Adrenal gland (tissue), 5 donors: ENCODE data around the gene CD2.

Source experiments
- POLR2A ChIP-seq, 2 donors: fragments of 450-650 bp; IDR thresholded peaks; one replicate each; pipeline ENCODE4 v1.6.1; 2017; ENCODE audit warnings: antibody characterized with exemption in 2 of 2, mild to moderate bottlenecking in 2 of 2, moderate library complexity in 1 of 2
- TF ChIP-seq, protein P1 (sequence below), 6 experiments: fragments of 450-650 bp in 4 of 6; fragments of 200-600 bp in 2 of 6; sonication (generic) in 1 of 6; IDR thresholded peaks; 1 replicate in 5 of 6; 2 replicates in 1 of 6; pipeline versions ENCODE4 v1.5.1 to v1.8.0; 2016 to 2021; ENCODE audit warnings: antibody characterized with exemption in 6 of 6, mild to moderate bottlenecking in 2 of 6, moderate library complexity in 1 of 6
- donor health status: DM: no; HTN: no; CAD: no.

DNA sequence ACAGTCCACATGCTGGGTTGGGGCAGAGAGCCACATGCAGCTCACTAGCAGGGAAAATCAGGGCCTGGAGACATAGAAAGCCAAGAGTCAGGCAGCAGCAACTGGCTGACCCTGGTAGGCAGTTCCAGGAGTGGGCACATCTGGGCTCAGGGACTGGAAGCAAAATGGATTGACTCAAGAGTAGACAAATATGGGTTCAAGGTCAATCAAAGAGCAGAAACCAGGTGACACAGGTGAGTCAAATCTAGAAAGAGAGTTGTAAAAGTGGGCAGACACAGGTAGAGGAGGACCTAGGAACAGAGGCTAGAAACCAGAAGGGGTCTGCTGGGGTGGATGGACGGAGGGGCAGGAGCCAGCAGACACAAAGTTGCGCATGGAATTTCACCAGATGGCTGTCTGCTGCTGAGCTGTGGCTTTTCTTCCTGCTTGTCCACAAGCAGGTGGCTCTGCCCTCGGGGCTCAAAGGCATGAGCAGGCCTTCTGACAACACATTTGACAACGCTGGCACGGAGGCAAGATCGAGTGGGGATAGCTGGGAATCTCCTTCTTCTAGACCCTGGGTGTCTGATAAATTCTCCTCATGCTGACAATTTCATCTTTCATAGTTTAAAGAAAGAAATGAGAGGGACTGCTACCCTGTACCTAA lies 45.9 kb upstream of the CD2 start:
- TF ChIP-seq, protein P1, sequence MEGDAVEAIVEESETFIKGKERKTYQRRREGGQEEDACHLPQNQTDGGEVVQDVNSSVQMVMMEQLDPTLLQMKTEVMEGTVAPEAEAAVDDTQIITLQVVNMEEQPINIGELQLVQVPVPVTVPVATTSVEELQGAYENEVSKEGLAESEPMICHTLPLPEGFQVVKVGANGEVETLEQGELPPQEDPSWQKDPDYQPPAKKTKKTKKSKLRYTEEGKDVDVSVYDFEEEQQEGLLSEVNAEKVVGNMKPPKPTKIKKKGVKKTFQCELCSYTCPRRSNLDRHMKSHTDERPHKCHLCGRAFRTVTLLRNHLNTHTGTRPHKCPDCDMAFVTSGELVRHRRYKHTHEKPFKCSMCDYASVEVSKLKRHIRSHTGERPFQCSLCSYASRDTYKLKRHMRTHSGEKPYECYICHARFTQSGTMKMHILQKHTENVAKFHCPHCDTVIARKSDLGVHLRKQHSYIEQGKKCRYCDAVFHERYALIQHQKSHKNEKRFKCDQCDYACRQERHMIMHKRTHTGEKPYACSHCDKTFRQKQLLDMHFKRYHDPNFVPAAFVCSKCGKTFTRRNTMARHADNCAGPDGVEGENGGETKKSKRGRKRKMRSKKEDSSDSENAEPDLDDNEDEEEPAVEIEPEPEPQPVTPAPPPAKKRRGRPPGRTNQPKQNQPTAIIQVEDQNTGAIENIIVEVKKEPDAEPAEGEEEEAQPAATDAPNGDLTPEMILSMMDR (IDR thresholded peaks at IDR 0.05): no peak
- no peak for TF ChIP-seq POLR2A (IDR thresholded peaks at IDR 0.05)
